H9 (cell line): ENCODE results near the gene ARHGEF12. TPM values are rescaled to one million over a fixed set of nuclear protein-coding genes. Genes with fewer than 3 reads are reported as not detected.

ENCODE experiments used
- DNase-seq: peaks from one replicate; pipeline ENCODE4 v3.0.0-alpha.2; 2017
- H2AFZ ChIP-seq: one replicate; pipeline ENCODE4 v1.6.1; 2013; ENCODE audit warnings: mild to moderate bottlenecking, low read length, control low read depth, moderate library complexity
- H2AK5ac ChIP-seq: 2 replicates; pipeline ENCODE4 v1.6.1; 2013; ENCODE audit warnings: low read length, control low read depth, mixed read lengths; ENCODE audit not compliant: insufficient read length
- H2BK120ac ChIP-seq: one replicate; pipeline ENCODE4 v1.6.1; 2013; ENCODE audit warnings: low read depth, mild to moderate bottlenecking, low read length, control low read depth, inconsistent platforms; ENCODE audit not compliant: poor library complexity, severe bottlenecking
- H2BK12ac ChIP-seq: 2 replicates; pipeline ENCODE4 v1.6.1; 2013; ENCODE audit warnings: low read length, control low read depth, mixed read lengths, low read depth; ENCODE audit not compliant: insufficient read length
- H2BK15ac ChIP-seq: 2 replicates; pipeline ENCODE4 v1.6.1; 2013; ENCODE audit warnings: low read depth, low read length, control low read depth
- H2BK20ac ChIP-seq: one replicate; pipeline ENCODE4 v1.6.1; 2013; ENCODE audit warnings: low read depth, mild to moderate bottlenecking, low read length, control low read depth, inconsistent platforms; ENCODE audit not compliant: poor library complexity, severe bottlenecking
- H2BK5ac ChIP-seq: 2 replicates; pipeline ENCODE4 v1.6.1; 2013; ENCODE audit warnings: low read length, control low read depth, mixed read lengths; ENCODE audit not compliant: insufficient read length
- H3K14ac ChIP-seq: 2 replicates; pipeline ENCODE4 v1.6.1; 2013; ENCODE audit warnings: low read length, control low read depth; ENCODE audit not compliant: insufficient read depth
- H3K18ac ChIP-seq: 2 replicates; pipeline ENCODE4 v1.6.1; 2013; ENCODE audit warnings: low read depth, mild to moderate bottlenecking, mixed read lengths, low read length, control low read depth; ENCODE audit not compliant: insufficient read length
- H3K23ac ChIP-seq: 2 replicates; pipeline ENCODE4 v1.6.1; 2013; ENCODE audit warnings: low read length, control low read depth, mixed read lengths, low read depth; ENCODE audit not compliant: insufficient read length
- H3K23me2 ChIP-seq: 2 replicates; pipeline ENCODE4 v1.6.1; 2013; ENCODE audit warnings: low read depth, mild to moderate bottlenecking, mixed read lengths, low read length, control low read depth; ENCODE audit not compliant: insufficient read length, poor library complexity, severe bottlenecking
- H3K27ac ChIP-seq: 2 replicates; pipeline ENCODE4 v1.5.1; 2013; ENCODE audit warnings: low read length, control low read depth, mixed read lengths, low read depth; ENCODE audit not compliant: insufficient read length
- H3K27me3 ChIP-seq: 2 replicates; pipeline ENCODE4 v1.6.1; 2013; ENCODE audit warnings: low read length, control low read depth, inconsistent platforms; ENCODE audit not compliant: insufficient read depth
- H3K4ac ChIP-seq: 2 replicates; pipeline ENCODE4 v1.6.1; 2013; ENCODE audit warnings: low read depth, mild to moderate bottlenecking, control low read depth, inconsistent platforms, low read length, moderate library complexity
- H3K4me1 ChIP-seq: 2 replicates; pipeline ENCODE4 v1.6.1; 2013; ENCODE audit warnings: low read length, control low read depth, inconsistent platforms; ENCODE audit not compliant: insufficient read depth
- H3K4me2 ChIP-seq: 2 replicates; pipeline ENCODE4 v1.6.1; 2013; ENCODE audit warnings: low read length, control low read depth, mixed read lengths; ENCODE audit not compliant: insufficient read length, insufficient read depth
- H3K56ac ChIP-seq: 2 replicates; pipeline ENCODE4 v1.6.1; 2013; ENCODE audit warnings: low read depth, mild to moderate bottlenecking, mixed read lengths, low read length, control low read depth; ENCODE audit not compliant: insufficient read length
- H3K79me1 ChIP-seq: 2 replicates; pipeline ENCODE4 v1.6.1; 2013; ENCODE audit warnings: low read depth, mild to moderate bottlenecking, moderate library complexity, low read length, control low read depth, inconsistent platforms; ENCODE audit not compliant: insufficient read depth, poor library complexity, severe bottlenecking
- H3K79me2 ChIP-seq: 2 replicates; pipeline ENCODE4 v1.6.1; 2013; ENCODE audit warnings: low read length, control low read depth, inconsistent platforms; ENCODE audit not compliant: insufficient read depth
- H3K9ac ChIP-seq: 2 replicates; pipeline ENCODE4 v1.6.1; 2013; ENCODE audit warnings: low read length, control low read depth, mixed read lengths; ENCODE audit not compliant: insufficient read length; ENCODE audit errors: extremely low read depth
- H3K9me3 ChIP-seq: one replicate; pipeline ENCODE4 v1.6.1; 2013; ENCODE audit warnings: low read depth, low read length, inconsistent platforms; ENCODE audit not compliant: control insufficient read depth
- H3T11ph ChIP-seq: one replicate; pipeline ENCODE4 v1.6.1; 2013; ENCODE audit warnings: mild to moderate bottlenecking, low read length, control low read depth, inconsistent platforms
- H4K20me1 ChIP-seq: one replicate; pipeline ENCODE4 v1.6.1; 2013; ENCODE audit not compliant: control insufficient read depth, insufficient read length, insufficient read depth
- H4K5ac ChIP-seq: 2 replicates; pipeline ENCODE4 v1.6.1; 2013; ENCODE audit warnings: low read depth, mild to moderate bottlenecking, mixed read lengths, low read length, control low read depth; ENCODE audit not compliant: insufficient read length
- H4K8ac ChIP-seq: replicated peaks from 2 replicates; pipeline ENCODE4 v1.6.1; 2013; ENCODE audit warnings: low read length, control low read depth, mixed read lengths, low read depth; ENCODE audit not compliant: insufficient read length
- H4K91ac ChIP-seq: 2 replicates; pipeline ENCODE4 v1.6.1; 2013; ENCODE audit warnings: low read depth, mild to moderate bottlenecking, moderate library complexity, mixed read lengths, low read length, control low read depth; ENCODE audit not compliant: insufficient read length
- H3K27ac Mint-ChIP-seq, 3 experiments: 2 replicates in 2 of 3; 3 replicates in 1 of 3; pipeline ENCODE4 v1.8.0; 2020 to 2021; ENCODE audit warnings: mixed read lengths in 3 of 3, mild to moderate bottlenecking in 1 of 3, moderate library complexity in 1 of 3
- H3K27me3 Mint-ChIP-seq: 2 replicates; pipeline ENCODE4 v1.8.0; 2021; ENCODE audit warnings: low read depth, mild to moderate bottlenecking, moderate library complexity, mixed read lengths
- H3K36me3 Mint-ChIP-seq, 3 experiments: 2 replicates in 2 of 3; 3 replicates in 1 of 3; pipeline ENCODE4 v1.8.0; 2020 to 2021; ENCODE audit warnings: low read depth in 3 of 3, mixed read lengths in 3 of 3; ENCODE audit not compliant: insufficient read depth in 1 of 3
- H3K4me1 Mint-ChIP-seq, 2 experiments: 2 replicates each; pipeline ENCODE4 v1.8.0; 2020; ENCODE audit warnings: mixed read lengths in 2 of 2
- H3K4me3 Mint-ChIP-seq, 2 experiments: 2 replicates in 1 of 2; 3 replicates in 1 of 2; pipeline ENCODE4 v1.8.0; 2020 to 2021; ENCODE audit warnings: mild to moderate bottlenecking in 2 of 2, mixed read lengths in 2 of 2, moderate library complexity in 1 of 2
- H3K9me3 Mint-ChIP-seq, 2 experiments: 2 replicates in 1 of 2; 3 replicates in 1 of 2; pipeline ENCODE4 v1.8.0; 2020; ENCODE audit warnings: mild to moderate bottlenecking in 2 of 2, mixed read lengths in 2 of 2, moderate library complexity in 1 of 2
- CTCF ChIP-seq: fragments of 200-600 bp; sonication (generic); conservative IDR thresholded peaks from 3 replicates; pipeline ENCODE4 v1.8.0; 2021; ENCODE audit warnings: antibody characterized with exemption, mild to moderate bottlenecking
- WGBS: extraction: QIAGEN DNeasy Blood & Tissue Kit; methylation state at CpG from one replicate; pipeline ENCODE4 v1.1.7; 2013; ENCODE audit warnings: missing lambda C conversion rate, low lambda C conversion rate, mixed read lengths; ENCODE audit not compliant: insufficient read length; ENCODE audit errors: extremely low coverage; 5-methylcytosine and 5-hydroxymethylcytosine counted together
- total RNA-seq: library from RNA; stranded (reverse); gene quantifications from 2 replicates; pipeline ENCODE4 v1.2.1, GENCODE V29; 2021

Gene ARHGEF12
- total RNA-seq, 1 experiment from 2014 or later = 27.0 TPM

GRCh38 chr11:120385110-120385509, 48.9 kb downstream of the ARHGEF12 start:
- no peak for DNase-seq
- no CpG with 5 or more reads among the region's 5 CpGs for WGBS

More at GRCh38 chr11:120385110-120385509, 48.9 kb downstream of the ARHGEF12 start:
- Histone ChIP-seq H3K14ac (no peak overlapping the region), H2BK15ac (no peak overlapping the region), H3K23ac (no peak overlapping the region), H2BK120ac (no peak overlapping the region), H3K27me3 (no peaks in the 10 kb centered on the region), H3K27ac (no peak overlapping the region), H2BK20ac (no peak overlapping the region), H4K20me1 (no peaks in the 10 kb centered on the region), H3K79me1 (peaks cover 7% of the 10 kb centered on the region), H4K91ac (no peak overlapping the region), H2BK5ac (no peak overlapping the region), H3K23me2 (no peaks in the 10 kb centered on the region), H4K5ac (no peak overlapping the region), H3K56ac (no peak overlapping the region), H3K4me1 (peaks cover 7% of the 10 kb centered on the region; the same call in 1 of the 2 replicates), H3K9me3 (no peaks in the 10 kb centered on the region), H3T11ph (no peak overlapping the region), H3K9ac (no peak overlapping the region), H2AK5ac (no peak overlapping the region), H3K4ac (no peak overlapping the region), H2BK12ac (no peak overlapping the region), H4K8ac (no peak overlapping the region), H3K18ac (no peak overlapping the region), H3K4me2 (no peak overlapping the region), H2AFZ (no peak overlapping the region), H3K79me2 (peaks cover 2% of the 10 kb centered on the region; the same call in 1 of the 2 replicates)
- peaks cover 19 to 20% of the 10 kb centered on the region in 2 experiments for H3K4me1 Mint-ChIP-seq
- H3K4me3 Mint-ChIP-seq = no peak overlapping the region
- peaks cover 6 to 28% (median 15%) of the 10 kb centered on the region in 3 experiments for H3K36me3 Mint-ChIP-seq
- TF ChIP-seq CTCF = peak; percentile 17; the same call in 1 of the 3 replicates
- no peaks in the 10 kb centered on the region for H3K27me3 Mint-ChIP-seq
- peaks cover 15 to 24% of the 10 kb centered on the region in 2 experiments for H3K9me3 Mint-ChIP-seq
- no peak overlapping the region for H3K27ac Mint-ChIP-seq
